Activated T-helper 1 cell treated with anti-CD3 and anti-CD28 coated beads, Interleukin-2, amount 50 U/mL, for 16 hours (primary cell): ENCODE data around the gene PCGF1.

ENCODE experiments used
- DNase-seq, 2 donors: peaks; one replicate each; pipeline ENCODE4 v3.0.0-alpha.2; 2020; ENCODE audit warnings: low read depth in 1 of 2, low spot score in 1 of 2

The PCGF1 gene

GRCh38 chr2:74507145-74507925 lies at the start of gene PCGF1:
Gene PCGF1, minus strand, starts transcription at chr2:74507695. Its CDS starts 27 bp downstream, at chr2:74507668.
- peak; percentile 95 to 98 for DNase-seq

DNA sequence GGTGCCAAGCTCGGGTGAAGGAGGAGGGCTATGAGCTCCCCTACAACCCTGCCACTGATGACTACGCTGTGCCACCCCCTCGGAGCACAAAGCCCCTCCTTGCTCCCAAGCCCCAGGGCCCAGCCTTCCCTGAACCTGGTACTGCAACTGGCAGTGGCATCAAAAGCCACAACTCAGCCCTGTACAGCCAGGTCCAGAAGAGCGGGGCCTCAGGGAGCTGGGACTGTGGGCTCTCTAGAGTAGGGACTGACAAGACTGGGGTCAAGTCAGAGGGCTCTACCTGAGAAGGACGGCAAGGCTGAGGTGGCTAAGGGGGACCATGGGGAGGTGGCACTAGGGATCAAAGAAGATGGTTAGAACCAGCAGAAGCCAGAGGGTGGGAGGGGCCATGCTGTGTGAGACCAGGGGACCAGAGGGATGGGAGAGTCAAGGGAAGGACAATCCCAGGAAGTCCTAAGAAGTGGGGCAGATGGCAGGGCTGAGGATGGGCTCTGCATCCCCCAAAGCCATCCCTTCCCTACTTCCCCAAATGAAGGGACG lies 49.4 kb upstream of the PCGF1 start:
- DNase-seq, result no peak

DNA sequence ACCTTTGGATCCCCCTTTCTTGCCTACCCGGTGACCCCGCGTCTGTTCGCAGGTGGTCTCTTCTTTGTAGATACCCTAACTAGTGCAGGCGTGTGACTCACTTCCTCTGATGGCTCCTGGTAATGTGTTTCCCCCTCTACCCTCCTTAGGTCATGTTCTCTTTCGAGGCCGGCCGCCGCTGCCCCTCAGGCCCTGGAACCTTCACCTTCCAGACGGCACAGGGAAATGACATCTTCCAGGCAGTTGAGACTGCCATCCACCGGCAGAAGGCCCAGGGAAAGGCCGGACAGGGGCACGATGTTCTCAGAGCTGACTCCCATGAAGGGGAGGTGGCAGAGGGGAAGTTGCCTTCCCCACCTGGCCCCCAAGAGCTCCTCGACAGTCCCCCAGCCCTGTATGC lies 48.7 kb upstream of the PCGF1 start:
- DNase-seq, result no peak

DNA sequence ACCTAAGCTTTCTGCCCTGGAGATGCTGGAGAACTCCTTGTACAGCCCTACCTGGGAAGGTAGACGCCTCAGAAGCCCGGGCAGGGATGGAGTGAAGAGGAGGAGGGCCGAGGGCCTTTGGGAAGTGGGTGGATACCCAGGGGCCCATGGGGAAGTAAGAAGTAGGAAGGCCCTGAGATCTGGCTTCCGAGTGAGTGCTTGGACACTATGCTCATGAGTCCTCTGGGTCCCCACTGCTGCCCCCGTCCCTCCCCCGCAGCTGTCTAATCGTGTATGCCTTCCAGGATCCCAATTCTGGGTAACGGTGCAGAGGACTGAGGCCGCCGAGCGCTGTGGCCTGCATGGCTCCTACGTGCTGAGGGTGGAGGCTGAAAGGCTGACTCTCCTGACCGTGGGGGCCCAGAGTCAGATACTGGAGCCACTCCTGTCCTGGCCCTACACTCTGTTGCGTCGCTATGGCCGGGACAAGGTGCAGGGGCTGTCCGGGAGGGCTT lies 48.2 kb upstream of the PCGF1 start:
- no peak for DNase-seq

DNA sequence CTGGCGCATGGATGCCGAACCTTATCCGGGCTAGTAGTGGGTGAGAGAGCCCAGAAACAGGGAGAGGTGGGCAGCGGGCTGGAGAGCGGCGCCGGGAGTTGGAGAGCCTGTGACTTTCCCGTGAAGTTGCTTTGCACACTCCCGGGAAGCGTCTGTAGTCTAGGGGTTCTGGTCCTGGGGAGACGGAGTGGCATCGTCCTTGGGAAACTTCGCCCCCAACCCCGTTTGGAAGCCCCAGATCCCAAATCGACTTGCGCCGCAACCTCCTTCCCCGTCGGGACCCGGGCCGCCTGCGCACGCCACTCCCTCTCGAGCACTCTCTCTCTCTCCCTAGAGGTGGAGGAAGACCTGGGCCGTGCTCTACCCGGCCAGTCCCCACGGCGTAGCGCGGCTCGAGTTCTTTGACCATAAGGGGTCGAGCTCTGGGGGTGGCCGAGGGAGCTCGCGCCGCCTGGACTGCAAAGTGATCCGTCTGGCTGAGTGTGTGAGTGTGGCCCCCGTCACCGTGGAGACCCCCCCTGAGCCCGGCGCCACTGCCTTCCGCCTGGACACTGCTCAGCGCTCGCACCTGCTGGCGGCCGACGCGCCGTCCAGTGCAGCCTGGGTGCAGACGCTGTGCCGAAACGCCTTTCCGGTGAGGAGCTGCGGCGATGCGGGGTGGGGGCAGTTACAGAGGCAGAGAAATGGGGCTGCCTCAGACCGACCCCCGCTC lies 47.5 kb upstream of the PCGF1 start:
- DNase-seq, result peak; percentile 22 to 26

- DNase-seq, result peak; percentile 67 to 69
Observed at GRCh38 chr2:74553892-74554819, 46.7 kb upstream of the PCGF1 start, which contains the start of the genes DOK1 and LOXL3. Gene DOK1, plus strand, starts transcription at chr2:74554720. Its CDS starts 35 bp downstream, at chr2:74554755. Gene LOXL3, minus strand, starts transcription at chr2:74553942. Its CDS starts 1,308 bp downstream, at chr2:74552634.

- DNase-seq, result no peak
Observed at GRCh38 chr2:74552914-74553811, 45.7 kb upstream of the PCGF1 start.

- no peak for DNase-seq
Observed at GRCh38 chr2:74551942-74552913, 44.7 kb upstream of the PCGF1 start.

- no peak for DNase-seq
Observed at GRCh38 chr2:74551530-74551929, 44.0 kb upstream of the PCGF1 start.

DNA sequence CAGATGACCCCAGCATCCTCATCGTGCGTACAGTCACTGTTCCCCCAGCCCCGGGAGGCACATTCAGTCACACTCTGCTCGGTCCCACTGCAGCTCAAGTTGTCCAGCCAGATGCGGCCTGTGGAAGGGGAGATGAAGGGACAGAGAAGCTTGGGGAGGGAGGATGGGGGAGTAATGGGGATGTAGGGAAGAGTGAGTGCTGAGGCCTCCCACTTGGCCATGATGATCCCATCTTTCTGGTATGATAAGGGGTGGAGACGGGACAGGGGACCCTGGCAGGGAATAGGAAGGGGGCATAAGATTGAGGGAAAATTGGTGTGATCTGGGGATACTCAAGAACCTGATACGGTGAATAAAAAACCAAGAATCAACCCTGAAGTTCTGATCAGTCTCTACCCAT lies 42.7 kb upstream of the PCGF1 start:
- DNase-seq, result no peak

DNA sequence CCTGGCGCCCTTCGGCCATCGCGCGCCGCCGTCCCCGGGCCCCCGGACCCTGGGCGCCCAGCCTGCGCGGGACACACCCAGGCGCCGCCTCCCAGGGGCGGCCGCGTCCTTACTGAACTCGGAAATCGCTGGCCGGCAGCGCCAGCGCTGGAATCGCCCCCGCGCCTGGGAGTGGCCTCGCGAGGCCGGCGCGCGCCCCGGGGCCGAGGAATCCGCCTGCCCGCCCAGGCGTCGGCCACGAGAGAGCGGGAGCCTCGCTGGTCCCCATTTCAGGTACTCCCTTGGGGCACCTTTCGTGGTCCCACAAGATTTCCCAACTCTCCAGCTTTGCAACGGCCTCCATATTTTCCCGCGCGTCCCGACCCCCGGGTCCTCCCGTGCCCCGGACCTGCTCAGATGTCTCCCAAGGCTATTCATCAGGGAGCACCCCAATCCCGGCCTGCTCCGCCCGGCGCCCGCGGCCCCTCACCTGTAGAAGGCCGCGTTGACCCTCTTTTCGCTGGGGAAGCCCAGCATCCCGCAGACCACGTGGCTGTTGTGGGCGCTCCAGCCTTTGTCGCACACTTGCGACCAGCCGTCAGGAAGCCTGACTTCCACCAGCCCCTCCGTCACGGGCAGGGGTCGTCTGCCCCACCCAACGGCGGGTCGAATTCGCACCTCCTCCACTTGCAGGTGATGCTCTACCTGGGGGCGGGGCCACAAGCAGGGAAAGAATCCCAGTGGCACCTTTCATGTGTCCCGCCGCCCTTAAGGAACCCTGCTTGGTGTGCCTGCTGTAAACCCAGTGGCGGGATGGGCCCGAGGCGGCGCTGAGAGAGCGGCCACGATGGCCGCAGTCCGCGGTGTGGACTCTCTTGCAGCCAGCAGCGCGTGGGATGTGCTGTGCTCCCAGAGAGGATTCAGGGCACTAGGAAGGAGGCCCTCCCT lies 41.7 kb upstream of the PCGF1 start:
- no peak for DNase-seq

GRCh38 chr2:74548285-74548899 lies 40.9 kb upstream of the PCGF1 start:
- no peak for DNase-seq

GRCh38 chr2:74546004-74546403 lies 38.5 kb upstream of the PCGF1 start:
- no peak for DNase-seq

DNA sequence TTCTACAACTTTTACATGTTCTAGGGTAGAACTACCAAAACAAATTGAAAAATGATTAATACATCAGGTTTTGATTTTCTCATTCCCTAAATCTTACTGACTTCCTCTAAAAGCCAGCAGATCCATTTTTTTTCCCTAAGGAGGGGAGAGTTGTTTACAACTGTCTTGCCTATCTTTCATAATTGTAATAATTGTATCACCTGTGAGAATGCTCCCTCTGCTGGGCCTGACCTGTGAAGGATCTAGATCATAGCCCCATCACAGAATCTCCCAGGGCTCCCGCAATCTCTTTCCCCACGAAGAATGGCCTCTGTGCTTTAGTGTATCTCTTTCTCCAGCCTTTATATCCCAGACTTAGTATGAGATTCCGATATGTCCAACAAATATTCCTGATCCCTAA lies 37.1 kb upstream of the PCGF1 start:
- DNase-seq, result no peak

DNA sequence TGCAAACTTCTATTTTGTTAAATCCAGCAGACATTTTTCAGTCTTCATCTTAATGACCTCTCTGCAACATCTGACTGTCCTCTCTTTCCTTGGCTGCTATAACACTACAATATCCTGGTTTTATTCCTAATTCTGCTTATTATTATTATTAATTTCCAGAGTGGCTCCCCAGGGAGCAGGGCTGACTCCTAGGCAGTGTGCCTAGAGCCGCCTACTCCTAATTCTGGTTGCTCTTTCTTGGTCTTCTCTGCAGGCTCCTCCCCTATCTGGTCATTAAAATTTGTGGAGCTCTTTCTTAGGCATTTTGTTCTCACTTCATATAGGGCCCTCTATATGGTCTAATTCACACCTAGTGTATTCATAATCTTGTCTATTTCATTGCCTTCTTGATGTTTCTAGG lies 35.5 kb upstream of the PCGF1 start:
- no peak for DNase-seq

DNA sequence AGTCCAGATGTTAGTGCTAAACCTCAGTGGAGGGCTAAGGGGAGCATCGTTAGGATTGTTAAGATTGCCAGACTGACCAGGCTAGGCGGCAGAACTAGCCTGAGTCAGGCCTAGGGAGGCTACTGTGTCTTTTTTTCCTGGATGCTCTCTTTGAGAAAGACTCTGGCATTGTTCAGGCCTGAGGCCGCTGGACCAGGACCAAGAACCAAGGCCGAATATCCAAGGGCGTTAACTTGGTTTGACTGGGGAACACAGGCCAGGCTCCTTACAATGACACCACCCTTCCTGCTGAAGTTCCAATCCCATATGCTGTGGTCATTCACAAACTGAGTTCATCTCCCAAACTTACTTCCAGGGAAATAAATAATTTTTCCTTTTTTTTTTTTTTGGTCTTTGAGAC lies 32.8 kb upstream of the PCGF1 start:
- no peak for DNase-seq

DNA sequence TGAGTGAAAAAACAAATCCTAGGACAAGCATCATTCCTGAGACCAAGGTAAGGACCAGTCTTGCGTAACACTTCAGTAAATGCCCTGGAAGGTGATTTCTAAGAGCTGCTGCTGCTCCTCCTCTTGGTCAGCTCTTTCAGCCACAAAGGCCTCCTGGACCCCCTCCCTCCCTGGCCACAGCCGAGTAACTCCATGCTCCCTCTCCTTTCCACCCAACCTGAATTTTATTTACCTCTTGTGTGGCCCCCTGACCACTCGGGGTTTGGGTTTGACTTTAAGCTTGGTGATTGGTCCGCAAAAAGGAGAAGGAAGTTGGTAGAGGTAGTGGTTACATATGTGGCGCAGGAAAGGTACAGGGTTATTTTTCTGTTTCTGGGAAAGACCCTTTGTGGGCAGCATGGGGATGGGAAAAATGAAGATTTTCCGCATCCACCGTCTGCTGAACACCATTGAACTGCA lies 31.4 kb upstream of the PCGF1 start:
- no peak for DNase-seq
